OCI-LY1 (cell line): ENCODE data around the gene EXOSC7.

Experiments used
- CTCF ChIP-seq: fragments of 200-600 bp; sonication (generic), shearing (Covaris generic); IDR thresholded peaks from 2 replicates; pipeline ENCODE4 v1.5.1; 2017; ENCODE audit warnings: mild to moderate bottlenecking, antibody characterized with exemption, low read length, moderate library complexity, mixed read lengths
- EZH2 ChIP-seq: fragments of 200-600 bp; sonication (generic), shearing (Covaris generic); IDR thresholded peaks from 2 replicates; pipeline ENCODE4 v1.8.0; 2017; ENCODE audit warnings: borderline replicate concordance, mixed run types, mild to moderate bottlenecking, antibody characterized with exemption, low read length, moderate library complexity, mixed read lengths

GRCh38 chr3:45020534-45020933 lies 44.5 kb downstream of the EXOSC7 start:
- TF ChIP-seq CTCF (no peak), EZH2 (no peak)
